Measurements from ENCODE around the gene NCBP2L.
A peak's percentile ranks its signal among the peaks of the same experiment; 100 is the strongest.

Gene NCBP2L

DNA sequence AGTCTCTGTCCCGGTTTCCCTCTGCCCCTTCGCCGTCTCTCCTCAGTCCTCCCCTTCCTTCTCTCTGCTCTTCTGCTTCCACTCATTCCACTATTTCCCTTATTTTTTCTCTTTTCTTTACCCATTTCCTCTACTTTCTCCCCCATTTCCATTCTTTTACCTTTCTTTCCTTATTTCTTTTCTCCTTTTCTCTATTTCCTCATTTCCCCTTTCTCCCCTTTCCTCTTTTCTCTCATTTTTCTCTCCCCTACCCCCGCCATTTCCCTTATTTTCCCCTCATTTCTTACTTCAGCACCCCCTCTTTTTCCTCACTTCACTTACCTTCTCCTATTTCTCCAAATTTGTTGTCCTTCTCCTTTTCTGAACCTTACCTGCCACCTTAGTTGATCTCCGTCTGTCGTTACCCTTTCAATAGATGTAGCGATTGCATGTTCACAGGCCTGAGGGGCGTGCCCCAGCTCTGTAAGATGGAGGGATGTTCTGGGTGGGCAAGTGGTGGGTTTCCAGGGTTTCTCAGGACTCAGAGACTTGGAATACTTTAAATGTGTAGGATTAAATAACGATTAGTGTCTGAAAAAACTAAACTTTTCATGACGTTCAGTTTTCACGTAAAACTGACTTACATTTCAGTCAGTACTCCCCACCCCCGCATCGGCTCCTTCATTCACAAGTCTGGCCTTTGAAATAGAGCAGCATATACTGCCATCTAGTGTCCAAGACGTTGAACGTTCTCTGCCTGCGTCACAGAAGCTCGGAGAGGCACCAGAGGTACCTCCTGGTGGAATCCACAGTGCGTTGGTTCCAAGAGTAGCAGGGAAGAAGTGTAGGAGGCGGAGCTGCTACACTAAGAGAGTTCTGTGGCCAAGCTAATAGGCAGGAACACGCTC is 641 bp upstream of the NCBP2L start (continued):
- TF ChIP-seq ZNF704 (tag by site-specific recombination; IDR thresholded peaks at IDR 0.05) (no peak), ZNF544 (tag by site-specific recombination; IDR thresholded peaks at IDR 0.05) (no peak), ZNF610 (tag by site-specific recombination; IDR thresholded peaks at IDR 0.05; ENCODE audit: borderline replicate concordance) (no peak; the same call in 1 of the 2 replicates), ZFP69B (tag by site-specific recombination; IDR thresholded peaks at IDR 0.05) (0 out of 2 replicates have a peak, but pooled peaks have one; percentile 35), KLF9 (tag by site-specific recombination; IDR thresholded peaks at IDR 0.05; ENCODE audit: low read depth) (peak; percentile 64; the same call in 1 of the 2 replicates), ZNF791 (tag by site-specific recombination; IDR thresholded peaks at IDR 0.05) (0 out of 2 replicates have a peak, but pooled peaks have one; percentile 44), ZNF266 (tag by site-specific recombination; IDR thresholded peaks at IDR 0.05; ENCODE audit: low read depth) (no peak), ZNF391 (tag by site-specific recombination; IDR thresholded peaks at IDR 0.05; ENCODE audit: borderline replicate concordance, low read depth) (no peak), ZNF248 (tag by site-specific recombination; IDR thresholded peaks at IDR 0.05) (no peak; the same call in 1 of the 2 replicates), ZNF530 (tag by site-specific recombination; IDR thresholded peaks at IDR 0.05; ENCODE audit: low read depth) (no peak), ZNF2 (tag by site-specific recombination; IDR thresholded peaks at IDR 0.05) (no peak; the same call in 1 of the 2 replicates), KLF7 (tag by site-specific recombination; IDR thresholded peaks at IDR 0.05; ENCODE audit: borderline replicate concordance) (no peak), ZSCAN16 (tag by site-specific recombination; IDR thresholded peaks at IDR 0.05) (no peak), ZNF585B (tag by site-specific recombination; IDR thresholded peaks at IDR 0.05) (no peak), ZNF169 (tag by site-specific recombination; IDR thresholded peaks at IDR 0.05) (no peak), ZNF416 (tag by site-specific recombination; IDR thresholded peaks at IDR 0.05) (no peak), GFI1B (tag by site-specific recombination; IDR thresholded peaks at IDR 0.05) (no peak), ZBTB8A (tag by site-specific recombination; IDR thresholded peaks at IDR 0.05) (no peak), ZXDB (tag by site-specific recombination; IDR thresholded peaks at IDR 0.05) (no peak), ZBTB20 (tag by site-specific recombination; IDR thresholded peaks at IDR 0.05) (no peak; the same call in 1 of the 2 replicates), REPIN1 (tag by site-specific recombination; IDR thresholded peaks at IDR 0.05; ENCODE audit: low read depth) (no peak), ZNF350 (tag by site-specific recombination; IDR thresholded peaks at IDR 0.05) (no peak), PRDM1 (tag by site-specific recombination; IDR thresholded peaks at IDR 0.05) (peak; percentile 99), ZNF645 (tag by site-specific recombination; IDR thresholded peaks at IDR 0.05) (no peak; the same call in 1 of the 2 replicates), FEZF1 (tag by site-specific recombination; IDR thresholded peaks at IDR 0.05) (no peak), ZBTB1 (tag by site-specific recombination; IDR thresholded peaks at IDR 0.05) (no peak), ZFP41 (tag by site-specific recombination; IDR thresholded peaks at IDR 0.05; ENCODE audit: borderline replicate concordance) (no peak), OSR2 (tag by site-specific recombination; IDR thresholded peaks at IDR 0.05) (no peak), ZSCAN30 (tag by site-specific recombination; IDR thresholded peaks at IDR 0.05) (peak; percentile 32; the same call in 1 of the 2 replicates), HIC1 (tag by site-specific recombination; IDR thresholded peaks at IDR 0.05) (no peak), ZNF157 (tag by site-specific recombination; IDR thresholded peaks at IDR 0.05) (0 out of 2 replicates have a peak, but pooled peaks have one; percentile 29), ZNF19 (tag by site-specific recombination; IDR thresholded peaks at IDR 0.05; ENCODE audit: low read depth) (no peak), PBX3 (CRISPR knock-in tag; IDR thresholded peaks at IDR 0.05) (no peak), ZSCAN5A (tag by site-specific recombination; IDR thresholded peaks at IDR 0.05) (no peak)
